Activated T-cell treated with anti-CD3 and anti-CD28 coated beads for 1 hour (primary cell): ENCODE measurements around the gene MYRFL.
A peak's percentile ranks its signal among the peaks of the same experiment; 100 is the strongest.
"Not testable (repeated sequence)": the region's sequence is repeated elsewhere in the genome, so short reads cannot be mapped to it uniquely, and the experiment has no call there.

Experiments used
- DNase-seq: peaks from one replicate; pipeline ENCODE4 v3.0.0-alpha.2; 2020; ENCODE audit warnings: low read depth

Gene MYRFL

DNA sequence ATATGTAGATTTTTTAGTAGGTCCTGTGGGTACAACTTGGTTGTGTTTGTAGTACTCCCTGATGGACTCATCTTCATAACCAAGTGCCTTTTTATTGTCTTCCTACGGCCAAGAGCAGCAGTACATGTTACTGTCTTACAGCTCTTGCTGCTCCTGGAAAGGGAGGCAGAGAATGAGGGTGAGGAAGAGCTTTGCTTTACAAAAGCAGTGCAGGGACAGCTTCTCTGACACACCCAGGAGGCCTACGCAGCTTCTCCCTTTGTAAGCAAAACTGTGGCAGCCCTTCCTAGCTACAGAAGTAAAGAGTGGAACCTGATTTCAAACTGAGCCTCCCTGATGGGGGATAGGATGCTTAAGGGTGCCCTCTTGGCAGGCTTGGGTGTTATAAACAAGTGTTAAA, 18.6 kb downstream of the MYRFL start:
- DNase-seq, result no peak

GRCh38 chr12:69844416-69844815, 19.4 kb downstream of the MYRFL start:
- no peak for DNase-seq

GRCh38 chr12:69844836-69845235, 19.8 kb downstream of the MYRFL start:
- no peak for DNase-seq

DNA sequence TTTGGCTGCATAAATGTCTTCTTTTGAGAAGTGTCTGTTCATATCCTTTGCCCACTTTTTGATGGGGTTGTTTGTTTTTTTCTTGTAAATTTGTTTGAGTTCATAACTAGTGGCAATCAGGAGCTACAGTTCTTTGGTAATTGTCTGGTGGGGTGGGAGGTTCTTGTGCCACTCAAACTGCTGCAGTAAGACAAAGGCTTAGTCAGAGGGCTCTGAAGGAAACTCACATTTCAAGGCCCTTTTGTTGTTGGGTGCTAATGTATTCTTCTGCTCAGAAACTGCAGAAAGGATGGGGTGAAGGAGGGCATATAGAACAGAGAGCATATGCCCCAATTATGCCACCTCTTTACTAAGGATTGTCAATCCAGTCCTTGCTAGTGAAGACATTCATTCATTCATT, 21.9 kb downstream of the MYRFL start:
- DNase-seq, result no peak

DNA sequence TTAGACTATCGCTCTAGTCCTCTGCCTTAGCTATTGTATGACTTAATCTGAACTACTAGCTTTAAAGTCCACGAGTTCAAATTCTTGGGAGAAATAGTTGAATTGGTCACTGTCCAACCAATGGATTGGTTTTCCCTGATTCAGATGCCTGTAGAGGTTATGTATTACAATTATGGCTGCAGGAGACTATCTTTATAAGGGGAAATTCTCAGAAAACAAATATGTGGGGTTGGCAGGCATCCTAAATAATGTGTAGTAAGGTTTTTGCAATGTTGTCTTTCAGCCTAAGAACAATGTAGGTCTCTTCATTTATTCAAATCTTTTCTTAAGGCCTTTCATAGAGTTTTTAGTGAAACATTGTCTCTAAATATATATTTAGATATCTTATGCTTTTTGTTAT, 26.9 kb downstream of the MYRFL start:
- no peak for DNase-seq

- not testable (repeated sequence) for DNase-seq
Measured at GRCh38 chr12:69853176-69853961, 28.3 kb downstream of the MYRFL start.

- no peak for DNase-seq
Measured at GRCh38 chr12:69866698-69867097, 41.7 kb downstream of the MYRFL start.

DNA sequence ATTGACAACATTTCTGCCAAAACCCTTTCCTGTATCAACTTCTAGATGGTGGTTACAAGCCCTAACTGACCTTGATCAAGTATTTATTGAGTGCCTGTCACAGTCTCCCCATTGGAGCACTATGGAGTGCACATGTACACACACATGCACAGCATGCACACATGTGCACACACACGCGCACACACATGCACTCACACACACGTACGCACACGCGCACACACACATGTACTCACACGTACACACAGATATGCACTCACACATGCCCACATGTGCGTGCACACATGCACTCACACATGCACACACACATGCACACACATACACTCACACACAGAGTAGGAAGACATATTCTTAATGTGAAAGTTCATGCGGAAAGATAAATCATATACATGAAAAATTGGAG, 43.7 kb downstream of the MYRFL start:
- DNase-seq, result no peak

DNA sequence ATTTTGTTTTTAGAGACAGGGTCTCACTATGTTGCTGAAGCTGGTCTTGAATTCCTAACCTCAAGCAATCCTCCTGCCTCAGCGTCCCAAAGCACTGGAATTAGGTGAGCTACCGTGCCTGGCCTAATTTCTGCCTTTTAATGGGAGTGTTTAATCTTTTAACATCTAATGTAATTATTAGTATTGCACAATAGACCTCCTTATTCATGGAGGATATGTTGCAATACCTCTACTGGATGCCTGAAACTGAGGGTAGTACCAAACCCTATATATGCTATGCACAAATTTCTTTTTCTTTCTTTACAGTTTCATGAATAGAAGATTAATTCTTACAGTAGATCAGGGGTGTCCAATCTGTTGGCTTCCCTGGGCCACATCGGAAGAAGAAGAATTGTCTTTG, 47.8 kb downstream of the MYRFL start:
- no peak for DNase-seq

GRCh38 chr12:69873429-69873828, 48.4 kb downstream of the MYRFL start:
- no peak for DNase-seq

- no peak for DNase-seq
Measured at GRCh38 chr12:69874606-69875005, 49.6 kb downstream of the MYRFL start.

DNA sequence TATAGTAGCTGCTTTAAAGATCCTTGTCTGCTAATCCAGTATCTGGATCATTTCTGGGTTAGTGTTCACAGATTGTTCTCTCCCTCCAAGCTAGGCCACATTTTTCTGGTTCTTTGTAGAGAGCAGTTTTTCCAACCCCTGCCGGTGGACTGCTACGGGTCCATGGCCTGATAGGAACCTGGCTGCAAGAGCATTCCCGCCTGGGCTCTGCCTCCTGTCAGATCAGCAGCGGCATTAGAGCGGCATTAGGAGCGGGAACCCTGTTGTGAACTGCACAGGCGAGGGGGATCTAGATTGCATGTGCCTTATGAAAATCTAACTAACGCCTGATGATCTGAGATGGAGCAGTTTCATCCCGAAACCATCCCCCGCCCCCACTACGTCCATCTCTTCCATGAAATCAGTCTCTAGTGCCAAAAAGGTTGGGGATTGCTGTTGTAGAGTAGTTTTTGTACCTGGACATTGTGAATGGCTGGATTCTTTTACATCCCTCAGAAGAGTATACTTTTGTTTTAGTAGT, 50.4 kb downstream of the MYRFL start:
- DNase-seq, result no peak

DNA sequence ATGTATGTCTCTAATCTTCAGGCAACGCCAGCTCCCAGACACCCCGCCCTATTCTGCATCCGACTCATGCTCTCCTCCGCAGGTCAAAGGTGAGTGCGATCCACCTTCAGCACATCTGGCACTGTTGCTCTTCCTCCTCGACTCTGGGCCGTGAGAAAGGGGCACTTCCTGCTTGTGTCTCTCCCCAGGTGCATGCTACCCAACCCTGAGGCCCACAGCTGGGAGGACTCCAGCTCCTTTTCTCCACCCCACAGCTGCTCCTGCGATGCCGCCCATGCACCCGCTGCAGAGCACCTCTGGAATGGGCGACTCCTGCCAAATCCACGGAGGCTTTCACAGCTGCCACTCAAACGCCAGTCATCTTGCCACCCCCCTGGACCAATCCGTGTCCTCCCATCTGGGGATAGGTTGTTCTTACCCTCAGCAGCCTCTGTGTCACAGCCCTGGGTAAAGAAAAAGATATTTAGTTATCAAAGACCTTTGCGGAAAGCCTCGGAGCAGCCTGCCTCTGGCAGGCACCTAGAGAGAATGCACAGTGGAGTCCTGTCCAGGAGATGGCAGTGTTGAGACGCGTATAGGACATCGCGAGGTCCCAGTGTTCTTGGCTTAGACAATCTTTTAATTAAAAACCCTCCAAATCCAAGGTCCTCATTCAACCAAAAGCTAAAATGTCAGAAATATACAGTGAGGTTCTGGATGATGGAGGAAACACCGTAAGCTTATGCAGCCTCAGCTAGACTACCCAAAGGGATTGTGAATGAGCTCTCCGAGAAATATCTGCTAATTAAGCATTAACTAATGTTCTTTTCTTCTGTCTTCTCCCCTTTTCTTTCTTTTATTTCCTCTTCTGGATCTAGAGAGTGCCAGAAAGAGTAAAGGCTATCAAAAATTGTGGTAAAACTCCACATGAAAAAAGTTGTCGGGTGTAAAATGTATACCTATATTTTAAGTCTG, 54.3 kb downstream of the MYRFL start:
- DNase-seq, result peak; percentile 47

GRCh38 chr12:69880571-69880970, 55.5 kb downstream of the MYRFL start:
- no peak for DNase-seq

- no peak for DNase-seq
Measured at GRCh38 chr12:69881771-69882170, 56.7 kb downstream of the MYRFL start.

GRCh38 chr12:69884386-69884785, 59.4 kb downstream of the MYRFL start:
- DNase-seq, result no peak

DNA sequence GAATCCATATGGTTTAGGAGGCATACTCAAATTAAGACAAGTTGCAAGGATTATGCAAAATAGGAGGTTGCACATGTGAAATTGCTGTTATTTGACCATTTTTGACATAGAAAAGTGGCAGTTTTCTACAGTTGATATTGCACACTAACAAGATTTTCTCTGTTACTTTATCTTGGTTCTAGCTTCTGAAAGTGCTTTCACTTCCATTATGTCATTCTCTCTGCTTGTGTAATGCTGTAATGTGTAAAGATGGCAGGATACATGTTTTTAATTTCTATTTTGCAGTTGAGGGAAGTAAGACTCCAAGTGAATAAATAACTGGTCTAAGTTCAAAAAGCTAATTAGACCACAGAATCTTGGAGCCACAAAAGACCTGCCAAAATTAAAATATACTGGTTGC, 60.6 kb downstream of the MYRFL start:
- no peak for DNase-seq

DNA sequence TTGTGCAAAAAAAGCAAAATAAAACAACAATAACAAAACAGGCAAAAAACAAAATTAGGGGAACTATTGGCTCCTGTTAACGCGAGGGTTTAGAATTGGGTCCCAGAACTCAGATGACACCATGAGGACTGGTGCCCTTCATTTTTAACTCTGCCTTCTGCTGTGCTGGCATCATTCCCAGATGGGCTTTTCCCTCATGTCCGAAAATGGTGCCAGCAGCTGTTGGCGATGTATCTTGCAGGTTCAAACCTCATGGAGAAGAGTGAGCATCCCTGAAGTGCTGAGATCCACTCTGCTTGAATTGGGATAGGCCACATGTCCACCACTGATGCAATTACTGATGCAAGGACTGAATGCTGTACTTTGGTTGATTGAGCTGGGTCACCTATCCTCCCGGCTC, 61.1 kb downstream of the MYRFL start:
- no peak for DNase-seq

DNA sequence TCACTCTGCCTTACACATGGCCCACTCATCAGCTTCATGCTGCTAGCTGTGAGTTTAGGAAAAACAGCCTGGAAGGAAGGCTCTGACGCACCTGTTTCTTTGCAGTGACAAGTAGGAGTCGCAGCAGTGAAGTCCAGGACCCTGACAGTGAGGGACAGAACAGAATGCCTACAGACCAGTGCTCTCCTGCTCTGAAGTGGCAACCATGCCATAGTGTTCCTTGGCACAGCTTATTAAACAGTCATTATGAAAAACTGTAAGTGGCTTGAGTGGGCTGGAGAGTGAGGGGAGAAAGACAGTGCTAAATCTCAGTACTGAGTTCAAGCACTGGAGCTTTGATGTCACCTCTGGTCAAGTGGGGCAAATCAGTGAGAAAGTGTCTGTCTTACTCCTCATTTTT, 61.7 kb downstream of the MYRFL start:
- DNase-seq, result no peak

GRCh38 chr12:69888901-69889300, 63.9 kb downstream of the MYRFL start:
- DNase-seq, result no peak

GRCh38 chr12:69894800-69895383, 69.9 kb downstream of the MYRFL start:
- no peak for DNase-seq

DNA sequence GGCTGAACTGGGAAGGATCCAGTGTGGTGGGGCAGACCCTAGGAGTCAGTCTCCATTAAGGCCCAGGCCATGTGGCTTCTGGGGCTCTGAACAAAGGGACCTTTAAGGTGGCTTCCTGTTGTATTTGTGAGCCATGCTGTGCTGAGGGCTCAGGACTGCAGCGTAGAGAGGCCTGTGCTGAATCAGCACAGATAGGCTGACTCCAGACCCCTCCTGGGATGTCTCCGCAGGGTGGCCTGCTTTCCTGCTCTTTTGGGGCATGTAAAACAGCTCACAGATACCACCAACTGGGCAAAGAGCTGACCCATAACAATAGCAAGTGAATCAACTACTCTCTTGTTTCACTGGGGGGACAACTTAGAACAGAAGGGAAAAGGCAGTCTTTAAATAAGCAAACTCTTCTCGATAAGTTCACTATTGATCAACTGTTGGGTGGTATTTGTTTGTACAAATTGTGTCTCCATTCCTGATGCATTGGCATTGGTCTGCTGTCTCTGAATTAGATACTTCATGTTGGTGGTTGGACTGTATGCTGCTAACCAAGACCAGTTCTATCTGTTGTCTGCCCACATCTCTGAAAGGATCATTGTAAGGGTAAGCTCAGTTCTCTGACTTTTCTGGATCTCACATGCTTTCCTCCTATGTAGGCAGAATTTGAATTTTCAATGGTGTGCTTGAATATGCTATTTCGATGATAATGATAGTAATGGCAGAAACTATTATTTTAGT, 71.8 kb downstream of the MYRFL start:
- DNase-seq, result no peak
